HepG2 (cell line): Measurements from ENCODE around the gene SYVN1. TPM values are rescaled to one million over a fixed set of nuclear protein-coding genes. Genes with fewer than 3 reads are reported as not detected.

ENCODE experiments used
- ATF2 ChIP-seq: sonication (generic); formaldehyde crosslinking; IDR thresholded peaks from 2 replicates; pipeline ENCODE4 v1.4.0; 2020; ENCODE audit warnings: missing genetic modification reagents
- FOXA3 ChIP-seq: IDR thresholded peaks from 2 replicates; pipeline ENCODE4 v1.6.1; 2016; ENCODE audit warnings: missing genetic modification reagents, missing compliant biosample characterization
- MBD4 ChIP-seq: IDR thresholded peaks from 2 replicates; pipeline ENCODE4 v1.6.1; 2012; ENCODE audit warnings: low read length, inconsistent platforms, borderline replicate concordance
- NFAT5 ChIP-seq: sonication (generic); formaldehyde crosslinking; IDR thresholded peaks from 2 replicates; pipeline ENCODE4 v1.4.0; 2020; ENCODE audit warnings: missing genetic modification reagents
- PHF21A ChIP-seq: sonication (generic); formaldehyde crosslinking; IDR thresholded peaks from 2 replicates; pipeline ENCODE4 v1.5.0; 2020; ENCODE audit warnings: mild to moderate bottlenecking, missing genetic modification reagents
- RBM22 ChIP-seq: fragments of 200-400 bp; formaldehyde crosslinking; optimal IDR thresholded peaks from 2 replicates; pipeline ENCODE3; 2017; ENCODE audit warnings: mild to moderate bottlenecking, low read length, moderate library complexity
- RBM39 ChIP-seq: fragments of 200-400 bp; formaldehyde crosslinking; IDR thresholded peaks from one replicate; pipeline ENCODE4 v1.6.1; 2018; ENCODE audit warnings: antibody characterized with exemption, mild to moderate bottlenecking, low read depth, low read length; ENCODE audit not compliant: poor library complexity, severe bottlenecking
- RCOR2 ChIP-seq: IDR thresholded peaks from 2 replicates; pipeline ENCODE4 v1.6.1; 2016; ENCODE audit warnings: missing biosample characterization, missing genetic modification reagents
- REPIN1 ChIP-seq: sonication (generic); formaldehyde crosslinking; IDR thresholded peaks from 2 replicates; pipeline ENCODE4 v1.8.0; 2022; ENCODE audit warnings: missing genetic modification reagents, low read depth, mild to moderate bottlenecking, borderline replicate concordance
- ZNF33B ChIP-seq: sonication (generic); formaldehyde crosslinking; IDR thresholded peaks from 2 replicates; pipeline ENCODE4 v1.5.1; 2020; ENCODE audit warnings: mild to moderate bottlenecking, missing genetic modification reagents
- ZNF572 ChIP-seq: sonication (generic); formaldehyde crosslinking; IDR thresholded peaks from 2 replicates; pipeline ENCODE4 v1.5.1; 2020; ENCODE audit warnings: mild to moderate bottlenecking, missing genetic modification reagents
- ZNF724P ChIP-seq: sonication (generic); formaldehyde crosslinking; IDR thresholded peaks from 2 replicates; pipeline ENCODE4 v1.8.0; 2022; ENCODE audit warnings: missing genetic modification reagents, borderline replicate concordance
- ZNF780A ChIP-seq: sonication (generic); formaldehyde crosslinking; IDR thresholded peaks from 2 replicates; pipeline ENCODE4 v1.8.0; 2022; ENCODE audit warnings: mild to moderate bottlenecking, missing genetic modification reagents, moderate library complexity
- ZNF784 ChIP-seq: sonication (generic); formaldehyde crosslinking; IDR thresholded peaks from 2 replicates; pipeline ENCODE4 v1.5.1; 2020; ENCODE audit warnings: missing genetic modification reagents, mild to moderate bottlenecking, borderline replicate concordance
- polyA plus RNA-seq, 8 experiments: library from polyadenylated mRNA; depleted of rRNA in 3 of 8; stranded (reverse) in 7 of 8; unstranded in 1 of 8; fragments of >200 nt; fragmentation: Illumina TruSeq in 4 of 8; extraction: Trizol in 4 of 8; gene quantifications; 2 replicates each; pipeline versions ENCODE4 v1.2.1 to v1.2.3, GENCODE V29; 2011 to 2016; ENCODE audit warnings: low read depth in 4 of 8, missing spikeins in 1 of 8, mixed read lengths in 1 of 8; ENCODE audit not compliant: insufficient read depth in 1 of 8
- total RNA-seq, 5 experiments: library from RNA; depleted of rRNA; stranded (reverse); fragments of >200 nt; fragmentation: Illumina TruSeq; extraction: Trizol; gene quantifications; 2 replicates each; pipeline ENCODE4 v1.2.3, GENCODE V29; 2016; ENCODE audit warnings: low read depth in 1 of 5
- TF ChIP-seq, protein P1 (sequence below): sonication (generic); formaldehyde crosslinking; IDR thresholded peaks from 2 replicates; pipeline ENCODE4 v1.4.0; 2020; ENCODE audit warnings: missing genetic modification reagents, borderline replicate concordance
- TF ChIP-seq, protein P2 (sequence below): IDR thresholded peaks from 2 replicates; pipeline ENCODE4 v1.6.1; 2016; ENCODE audit warnings: low read depth

The SYVN1 gene
- total and polyA plus RNA-seq, 2 of the 13 experiments (the other 11 are each of a cell fraction or from before 2014, with no cell fraction given): 10.3 to 22.5 TPM

DNA sequence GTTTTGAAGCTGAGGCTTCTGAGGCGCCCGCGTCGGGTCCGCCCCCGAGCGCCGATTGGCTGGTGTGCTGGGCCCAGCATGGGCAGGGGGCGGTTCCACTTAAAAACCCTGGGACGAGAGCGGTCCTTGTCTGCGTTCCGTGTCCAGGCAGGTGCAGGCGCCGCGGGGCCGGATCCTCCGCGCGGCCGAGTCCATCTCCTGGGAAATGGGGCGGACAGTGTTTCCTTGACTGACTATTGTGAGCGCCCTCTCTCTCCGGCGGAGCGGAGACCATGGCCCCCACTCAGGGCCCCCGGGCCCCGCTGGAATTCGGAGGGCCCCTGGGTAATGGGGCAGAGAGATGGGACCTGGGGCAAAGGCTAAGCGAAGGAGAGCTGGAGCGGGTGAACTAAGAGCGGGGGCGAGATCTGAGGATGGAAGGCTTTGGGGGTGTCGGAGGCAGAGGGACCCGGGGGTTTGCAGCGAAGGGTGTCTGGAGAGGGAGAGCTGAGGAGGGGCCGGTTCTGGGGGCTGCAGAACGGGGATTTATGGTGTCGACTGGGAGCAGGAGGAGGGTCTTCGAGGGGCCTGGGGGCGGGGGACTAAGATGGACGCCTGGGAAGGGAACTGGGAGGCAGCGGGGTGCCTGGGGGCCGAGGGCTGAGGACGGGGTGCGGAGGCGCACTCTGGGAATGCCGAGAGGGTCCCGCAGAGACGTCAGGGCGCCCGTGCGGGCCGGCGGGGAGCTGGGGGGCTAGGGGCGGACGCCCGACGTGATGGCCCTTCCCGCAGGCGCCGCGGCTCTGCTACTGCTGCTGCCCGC lies 22.4 kb downstream of the SYVN1 start, which contains the start of gene TM7SF2 (continued):
- TF ChIP-seq, protein P1, sequence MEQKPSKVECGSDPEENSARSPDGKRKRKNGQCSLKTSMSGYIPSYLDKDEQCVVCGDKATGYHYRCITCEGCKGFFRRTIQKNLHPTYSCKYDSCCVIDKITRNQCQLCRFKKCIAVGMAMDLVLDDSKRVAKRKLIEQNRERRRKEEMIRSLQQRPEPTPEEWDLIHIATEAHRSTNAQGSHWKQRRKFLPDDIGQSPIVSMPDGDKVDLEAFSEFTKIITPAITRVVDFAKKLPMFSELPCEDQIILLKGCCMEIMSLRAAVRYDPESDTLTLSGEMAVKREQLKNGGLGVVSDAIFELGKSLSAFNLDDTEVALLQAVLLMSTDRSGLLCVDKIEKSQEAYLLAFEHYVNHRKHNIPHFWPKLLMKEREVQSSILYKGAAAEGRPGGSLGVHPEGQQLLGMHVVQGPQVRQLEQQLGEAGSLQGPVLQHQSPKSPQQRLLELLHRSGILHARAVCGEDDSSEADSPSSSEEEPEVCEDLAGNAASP (CRISPR knock-in tag): no peak
- peak; percentile 76 for TF ChIP-seq REPIN1
- no peak for TF ChIP-seq RCOR2
- TF ChIP-seq, protein P2, sequence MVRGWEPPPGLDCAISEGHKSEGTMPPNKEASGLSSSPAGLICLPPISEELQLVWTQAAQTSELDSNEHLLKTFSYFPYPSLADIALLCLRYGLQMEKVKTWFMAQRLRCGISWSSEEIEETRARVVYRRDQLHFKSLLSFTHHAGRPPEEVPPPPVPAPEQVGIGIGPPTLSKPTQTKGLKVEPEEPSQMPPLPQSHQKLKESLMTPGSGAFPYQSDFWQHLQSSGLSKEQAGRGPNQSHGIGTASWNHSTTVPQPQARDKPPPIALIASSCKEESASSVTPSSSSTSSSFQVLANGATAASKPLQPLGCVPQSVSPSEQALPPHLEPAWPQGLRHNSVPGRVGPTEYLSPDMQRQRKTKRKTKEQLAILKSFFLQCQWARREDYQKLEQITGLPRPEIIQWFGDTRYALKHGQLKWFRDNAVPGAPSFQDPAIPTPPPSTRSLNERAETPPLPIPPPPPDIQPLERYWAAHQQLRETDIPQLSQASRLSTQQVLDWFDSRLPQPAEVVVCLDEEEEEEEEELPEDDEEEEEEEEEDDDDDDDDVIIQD (CRISPR knock-in tag): no peak
- TF ChIP-seq NFAT5 (CRISPR knock-in tag): peak; percentile 64; the same call in 1 of the 2 replicates
- no peak for TF ChIP-seq PHF21A
- no peak for TF ChIP-seq ZNF33B (CRISPR knock-in tag)
- TF ChIP-seq RBM39: peak; percentile 50
- no peak for TF ChIP-seq ZNF572 (CRISPR knock-in tag)
- peak; percentile 96 for TF ChIP-seq RBM22
- no peak for TF ChIP-seq ZNF780A
- TF ChIP-seq FOXA3 (CRISPR knock-in tag): 0 out of 2 replicates have a peak, but pooled peaks have one; percentile 16
- TF ChIP-seq ZNF724P (CRISPR knock-in tag): no peak
- no peak for TF ChIP-seq MBD4
- TF ChIP-seq ZNF784 (CRISPR knock-in tag): peak; percentile 10
- TF ChIP-seq ATF2: no peak
